GM13977 (cell line): ENCODE measurements around the gene ITFG1.

Source experiments
- DNase-seq: peaks from one replicate; pipeline ENCODE4 v3.0.0; 2012; ENCODE audit warnings: low spot score
- in situ Hi-C: fragments of 300-500 bp; cut with MboI; formaldehyde crosslinking; loops from one replicate; pipeline ENCODE4 v1.12.0; 2022; ENCODE audit warnings: low sequenced_read_pairs, low pct_unique_long_range_greater_than_20kb, mixed read lengths, inconsistent platforms; ENCODE audit not compliant: unreplicated experiment
- TF ChIP-seq, protein P1 (sequence below): IDR thresholded peaks from 2 replicates; pipeline ENCODE4 v1.5.1; 2012; ENCODE audit warnings: mild to moderate bottlenecking, control low read depth; ENCODE audit not compliant: insufficient read depth; ENCODE audit errors: extremely low read depth, missing control alignments

The ITFG1 gene

DNA sequence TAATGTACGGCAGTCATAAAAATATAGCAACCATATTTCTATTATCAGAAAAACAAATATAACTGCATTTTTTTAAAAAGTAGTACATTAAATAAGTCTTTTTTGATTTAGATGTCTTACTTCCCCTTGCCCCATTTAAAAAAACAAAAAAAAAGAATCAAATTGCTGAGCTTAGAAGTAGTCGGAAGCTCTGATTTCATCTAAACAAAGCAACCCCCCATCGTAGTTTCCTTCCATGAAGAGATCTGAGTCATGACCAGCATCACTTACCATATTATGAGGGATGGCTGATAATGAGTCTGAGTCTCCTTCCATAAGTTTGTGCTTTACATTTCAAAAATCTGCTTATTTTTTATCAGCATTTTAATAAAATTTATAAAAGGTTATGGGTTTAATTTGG lies 86.2 kb downstream of the ITFG1 start:
- DNase-seq, result no peak
- TF ChIP-seq, protein P1, sequence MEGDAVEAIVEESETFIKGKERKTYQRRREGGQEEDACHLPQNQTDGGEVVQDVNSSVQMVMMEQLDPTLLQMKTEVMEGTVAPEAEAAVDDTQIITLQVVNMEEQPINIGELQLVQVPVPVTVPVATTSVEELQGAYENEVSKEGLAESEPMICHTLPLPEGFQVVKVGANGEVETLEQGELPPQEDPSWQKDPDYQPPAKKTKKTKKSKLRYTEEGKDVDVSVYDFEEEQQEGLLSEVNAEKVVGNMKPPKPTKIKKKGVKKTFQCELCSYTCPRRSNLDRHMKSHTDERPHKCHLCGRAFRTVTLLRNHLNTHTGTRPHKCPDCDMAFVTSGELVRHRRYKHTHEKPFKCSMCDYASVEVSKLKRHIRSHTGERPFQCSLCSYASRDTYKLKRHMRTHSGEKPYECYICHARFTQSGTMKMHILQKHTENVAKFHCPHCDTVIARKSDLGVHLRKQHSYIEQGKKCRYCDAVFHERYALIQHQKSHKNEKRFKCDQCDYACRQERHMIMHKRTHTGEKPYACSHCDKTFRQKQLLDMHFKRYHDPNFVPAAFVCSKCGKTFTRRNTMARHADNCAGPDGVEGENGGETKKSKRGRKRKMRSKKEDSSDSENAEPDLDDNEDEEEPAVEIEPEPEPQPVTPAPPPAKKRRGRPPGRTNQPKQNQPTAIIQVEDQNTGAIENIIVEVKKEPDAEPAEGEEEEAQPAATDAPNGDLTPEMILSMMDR, result no peak
- in situ Hi-C loops, result loop anchor here (25.0 kb wide), 1 partner anchor 688 kb away; no protein-coding TSS in a partner anchor

DNA sequence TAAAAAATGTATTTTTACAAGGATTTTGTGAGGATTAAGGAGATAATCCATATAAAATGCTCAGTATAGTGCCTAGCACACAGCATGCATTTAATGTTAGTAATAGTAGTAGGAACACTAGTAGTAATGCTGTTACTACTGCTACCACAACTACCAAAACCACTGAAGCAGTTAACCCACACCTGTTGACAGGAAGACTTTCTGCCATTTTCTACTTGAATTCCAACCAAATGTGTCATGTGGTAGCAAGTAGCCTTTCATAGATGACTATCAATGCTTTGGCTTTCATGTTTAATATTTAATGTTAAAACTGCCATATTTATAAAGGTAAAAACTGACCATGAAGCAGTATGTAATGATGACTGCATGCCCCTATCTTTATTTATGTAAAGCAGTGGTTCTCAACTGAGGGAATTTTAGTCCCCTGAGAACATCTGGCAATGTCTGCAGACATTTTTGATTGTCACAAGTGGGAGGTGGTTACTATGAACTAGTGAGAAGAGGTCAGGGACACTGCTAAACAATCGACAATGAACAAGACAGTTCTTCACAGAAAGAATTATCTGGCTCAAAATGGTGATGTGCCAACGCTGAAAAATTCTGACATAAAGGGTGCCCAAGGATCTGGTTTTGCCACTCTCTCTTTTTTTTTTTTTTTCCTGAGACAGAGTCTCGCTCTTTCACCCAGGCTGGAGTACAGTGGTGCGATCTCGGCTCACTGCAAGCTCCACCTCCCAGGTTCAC lies 89.4 kb downstream of the ITFG1 start:
- TF ChIP-seq, protein P1, result no peak
- DNase-seq, result no peak
- in situ Hi-C loops, result no loop called here

DNA sequence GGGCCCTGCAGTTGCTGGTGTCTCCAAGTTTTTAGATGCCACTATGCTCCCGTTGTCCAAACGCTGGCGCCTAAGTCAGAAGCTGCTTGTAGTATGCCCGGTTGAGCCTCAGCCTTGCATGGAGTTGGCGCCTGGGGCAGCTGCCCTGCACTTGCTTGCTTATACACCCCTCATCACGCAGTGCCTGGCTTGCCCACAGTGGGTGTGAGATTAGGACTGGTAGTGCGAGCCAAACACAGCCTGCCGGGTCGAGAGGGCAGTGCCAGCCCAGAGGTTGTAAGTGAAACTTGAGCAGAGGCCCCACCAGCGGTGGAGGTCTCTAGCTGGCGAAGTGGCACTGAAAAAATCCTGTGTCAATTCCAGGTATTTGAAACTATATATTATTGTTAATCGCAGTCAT lies 90.3 kb downstream of the ITFG1 start:
- TF ChIP-seq, protein P1, result no peak
- in situ Hi-C loops, result no loop called here

DNA sequence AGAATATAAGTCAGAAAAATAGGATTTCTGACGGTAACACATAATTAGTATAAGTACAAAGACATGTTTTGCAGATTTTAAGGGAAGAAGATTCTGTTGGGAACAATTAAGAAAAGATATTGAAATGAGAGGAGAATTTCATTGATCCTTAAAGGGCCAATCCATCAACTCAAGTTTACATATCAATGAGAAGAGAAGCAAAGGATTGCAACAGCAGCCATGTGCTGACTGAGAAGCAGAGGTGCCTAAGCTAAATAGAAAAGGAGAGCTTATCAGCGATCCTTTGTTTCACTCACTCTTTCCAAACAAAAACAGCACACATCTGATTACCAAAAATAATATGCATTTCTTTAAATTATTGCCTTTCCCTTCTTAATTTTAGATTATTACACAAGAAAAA lies 94.6 kb downstream of the ITFG1 start:
- TF ChIP-seq, protein P1, result no peak
- no peak for DNase-seq
- in situ Hi-C loops, result no loop called here

More for the DNA sequence above, 90.3 kb downstream of the ITFG1 start:
- DNase-seq, result no peak

DNA sequence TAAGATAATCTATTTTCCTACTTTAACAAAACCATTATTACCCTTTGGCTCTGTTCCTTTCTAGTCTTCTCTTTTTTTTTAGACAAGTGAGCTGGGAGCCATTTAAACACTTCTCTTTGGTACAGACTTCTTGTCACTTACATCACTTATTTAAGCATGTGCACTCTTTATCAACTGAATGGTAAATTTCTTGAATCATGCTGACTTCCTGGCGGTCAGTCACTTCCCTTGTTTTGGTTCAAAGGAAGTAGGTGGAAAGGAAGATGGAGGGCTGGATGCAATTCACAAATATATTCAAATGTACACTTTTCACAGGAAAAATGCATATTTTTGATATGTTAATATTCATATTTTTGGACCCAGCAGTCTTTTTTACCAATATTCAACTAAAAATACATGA lies 97.1 kb downstream of the ITFG1 start:
- TF ChIP-seq, protein P1, result no peak
- in situ Hi-C loops, result no loop called here
- no peak for DNase-seq

DNA sequence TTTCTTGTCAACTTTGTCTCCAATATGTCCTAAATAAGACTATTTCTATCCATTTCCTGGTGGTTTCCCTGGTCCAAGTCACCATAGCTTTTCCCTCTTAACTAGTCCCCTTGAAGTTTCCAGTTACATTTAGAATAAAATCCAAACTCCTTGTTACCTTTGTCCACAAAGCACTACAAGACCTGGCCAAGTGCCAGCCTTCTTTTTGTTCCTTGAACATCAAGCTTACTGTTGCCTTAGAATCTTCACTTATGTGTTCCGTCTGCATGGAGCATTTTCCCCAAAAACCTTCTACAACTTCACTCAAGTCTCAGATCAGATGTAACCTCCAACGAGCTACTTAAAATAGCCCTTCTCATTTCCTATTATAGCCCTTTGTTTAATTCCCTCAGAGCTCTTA lies 101.4 kb downstream of the ITFG1 start:
- DNase-seq, result no peak
- TF ChIP-seq, protein P1, result no peak
- in situ Hi-C loops, result no loop called here
